ENCODE data around the gene ZNF771.

Gene ZNF771

GRCh38 chr16:30379158-30379783, 28.1 kb upstream of the ZNF771 start:
- no peak for TF ChIP-seq POLR2AphosphoS5 (IDR thresholded peaks at IDR 0.05; ENCODE audit: low read depth, low read length)
- no peak for TF ChIP-seq SIN3A (IDR thresholded peaks at IDR 0.05; ENCODE audit: borderline replicate concordance, insufficient read depth, low read length)
- TF ChIP-seq REST (IDR thresholded peaks at IDR 0.05; ENCODE audit: insufficient read depth in 1 of 2, low read depth in 2 of 2, low read length in 2 of 2) = no peak
- TF ChIP-seq FOXP2 (optimal IDR thresholded peaks at IDR 0.05; ENCODE audit: borderline replicate concordance, extremely low read depth, extremely low read length, insufficient read depth) = no peak
- no peak for TF ChIP-seq TAF1 (IDR thresholded peaks at IDR 0.05; ENCODE audit: borderline replicate concordance, insufficient read depth, low read length)

GRCh38 chr16:30380072-30380802, 27.2 kb upstream of the ZNF771 start:
- TF ChIP-seq FOXP2 (optimal IDR thresholded peaks at IDR 0.05; ENCODE audit: borderline replicate concordance, extremely low read depth, extremely low read length, insufficient read depth) = no peak
- no peak for TF ChIP-seq TAF1 (IDR thresholded peaks at IDR 0.05; ENCODE audit: borderline replicate concordance, insufficient read depth, low read length)
- TF ChIP-seq SIN3A (IDR thresholded peaks at IDR 0.05; ENCODE audit: borderline replicate concordance, insufficient read depth, low read length) = no peak
- TF ChIP-seq POLR2AphosphoS5 (IDR thresholded peaks at IDR 0.05; ENCODE audit: low read depth, low read length) = no peak
- TF ChIP-seq REST (IDR thresholded peaks at IDR 0.05; ENCODE audit: insufficient read depth in 1 of 2, low read depth in 2 of 2, low read length in 2 of 2) = no peak

GRCh38 chr16:30380803-30381208, 26.6 kb upstream of the ZNF771 start:
- no peak for TF ChIP-seq SIN3A (IDR thresholded peaks at IDR 0.05; ENCODE audit: borderline replicate concordance, insufficient read depth, low read length)
- no peak for TF ChIP-seq POLR2AphosphoS5 (IDR thresholded peaks at IDR 0.05; ENCODE audit: low read depth, low read length)
- TF ChIP-seq REST (IDR thresholded peaks at IDR 0.05; ENCODE audit: insufficient read depth in 1 of 2, low read depth in 2 of 2, low read length in 2 of 2) = no peak
- no peak for TF ChIP-seq FOXP2 (optimal IDR thresholded peaks at IDR 0.05; ENCODE audit: borderline replicate concordance, extremely low read depth, extremely low read length, insufficient read depth)
- no peak for TF ChIP-seq TAF1 (IDR thresholded peaks at IDR 0.05; ENCODE audit: borderline replicate concordance, insufficient read depth, low read length)

- TF ChIP-seq POLR2AphosphoS5 (IDR thresholded peaks at IDR 0.05; ENCODE audit: low read depth, low read length) (0 out of 2 replicates have a peak, but pooled peaks have one; percentile 27), REST (IDR thresholded peaks at IDR 0.05; ENCODE audit: insufficient read depth in 1 of 2, low read depth in 2 of 2, low read length in 2 of 2) (no peak)
These were observed 25.9 kb upstream of the ZNF771 start for GRCh38 chr16:30381291-30382041.
